MM.1S (cell line): ENCODE results near the gene CEP128.

ENCODE experiments used
- DNase-seq: peaks from one replicate; pipeline ENCODE4 v3.0.0-alpha.2; 2015
- H2AFZ ChIP-seq: fragments of 300-600 bp; sonication (generic); 2 replicates; pipeline ENCODE4 v1.6.0; 2016; ENCODE audit warnings: antibody characterized with exemption, low read length
- H3F3A ChIP-seq: fragments of 300-600 bp; sonication (generic); 2 replicates; pipeline ENCODE4 v1.6.1; 2016; ENCODE audit warnings: mild to moderate bottlenecking, antibody characterized with exemption, low read length, moderate library complexity, mixed read lengths; ENCODE audit not compliant: insufficient read depth
- H3K27ac ChIP-seq: fragments of 300-600 bp; sonication (generic); 2 replicates; pipeline ENCODE4 v1.5.1; 2016; ENCODE audit warnings: mild to moderate bottlenecking, low read length
- H3K27me3 ChIP-seq: fragments of 300-600 bp; sonication (generic); replicated peaks from 2 replicates; pipeline ENCODE4 v1.6.0; 2016; ENCODE audit warnings: low read length; ENCODE audit not compliant: insufficient read depth
- H3K36me3 ChIP-seq: fragments of 300-600 bp; sonication (generic); replicated peaks from 2 replicates; pipeline ENCODE4 v1.6.1; 2016; ENCODE audit warnings: mild to moderate bottlenecking, low read length, mixed read lengths; ENCODE audit not compliant: insufficient read depth
- H3K4me1 ChIP-seq: fragments of 300-600 bp; sonication (generic); 2 replicates; pipeline ENCODE4 v1.6.1; 2016; ENCODE audit warnings: low read length, mixed read lengths
- H3K4me2 ChIP-seq: fragments of 300-600 bp; sonication (generic); 2 replicates; pipeline ENCODE4 v1.6.0; 2016; ENCODE audit warnings: low read depth, low read length
- H3K4me3 ChIP-seq: fragments of 300-600 bp; sonication (generic); 2 replicates; pipeline ENCODE4 v1.5.1; 2016; ENCODE audit warnings: low read length, mixed read lengths
- H3K79me2 ChIP-seq: fragments of 300-600 bp; sonication (generic); 2 replicates; pipeline ENCODE4 v1.6.1; 2016; ENCODE audit warnings: mixed run types, low read length, mixed read lengths
- H3K9ac ChIP-seq: fragments of 300-600 bp; sonication (generic); 2 replicates; pipeline ENCODE4 v1.6.1; 2016; ENCODE audit warnings: low read length, mixed read lengths
- H3K9me2 ChIP-seq: fragments of 300-600 bp; sonication (generic); replicated peaks from 2 replicates; pipeline ENCODE4 v1.6.1; 2016; ENCODE audit warnings: mild to moderate bottlenecking, low read length, mixed read lengths; ENCODE audit not compliant: insufficient read depth
- H3K9me3 ChIP-seq: fragments of 300-600 bp; sonication (generic); replicated peaks from 2 replicates; pipeline ENCODE4 v1.6.1; 2016; ENCODE audit warnings: mild to moderate bottlenecking, low read length, mixed read lengths; ENCODE audit not compliant: insufficient read depth
- H4K20me1 ChIP-seq: fragments of 300-600 bp; sonication (generic); 2 replicates; pipeline ENCODE4 v1.6.1; 2016; ENCODE audit warnings: mild to moderate bottlenecking, low read length, moderate library complexity, mixed read lengths; ENCODE audit not compliant: insufficient read depth
- CTCF ChIP-seq: fragments of 300-600 bp; sonication (generic); IDR thresholded peaks from 2 replicates; pipeline ENCODE4 v1.5.1; 2016; ENCODE audit warnings: antibody characterized with exemption, low read length, mixed read lengths
- EZH2 ChIP-seq: fragments of 300-600 bp; sonication (generic); optimal IDR thresholded peaks from 2 replicates; pipeline ENCODE3; 2017; ENCODE audit warnings: low read depth, mild to moderate bottlenecking, antibody characterized with exemption, low read length, mixed read lengths
- EZH2phosphoT487 ChIP-seq: fragments of 300-600 bp; sonication (generic); IDR thresholded peaks from 2 replicates; pipeline ENCODE4 v1.6.1; 2018; ENCODE audit warnings: antibody characterized with exemption, low read length

CEP128 gene

GRCh38 chr14:80620434-80620833 lies 321.1 kb downstream of the CEP128 start:
- TF ChIP-seq CTCF = no peak
- TF ChIP-seq EZH2 = no peak
- TF ChIP-seq EZH2phosphoT487 = no peak
- H3K4me3 ChIP-seq = no peak overlapping the region

GRCh38 chr14:80618751-80619329 lies 322.7 kb downstream of the CEP128 start:
- no peak overlapping the region for H3K27ac ChIP-seq
- no peaks in the 10 kb centered on the region for H3K36me3 ChIP-seq
- no peaks in the 10 kb centered on the region for H3K27me3 ChIP-seq
- no peak for TF ChIP-seq EZH2phosphoT487
- TF ChIP-seq CTCF = no peak
- TF ChIP-seq EZH2 = no peak
- H3K9me3 ChIP-seq = no peaks in the 10 kb centered on the region
- no peaks in the 10 kb centered on the region for H4K20me1 ChIP-seq
- H3K79me2 ChIP-seq = no peaks in the 10 kb centered on the region
- no peak overlapping the region for H3K4me3 ChIP-seq
- H3K9me2 ChIP-seq = no peaks in the 10 kb centered on the region
- H3K4me1 ChIP-seq = no peaks in the 10 kb centered on the region
- no peak overlapping the region for H3K9ac ChIP-seq
- H3K4me2 ChIP-seq = no peak overlapping the region
- H3F3A ChIP-seq = no peaks in the 10 kb centered on the region
- no peak for DNase-seq
- H2AFZ ChIP-seq = no peak overlapping the region

More at GRCh38 chr14:80620434-80620833, 321.1 kb downstream of the CEP128 start:
- Histone ChIP-seq H3F3A (no peaks in the 10 kb centered on the region), H4K20me1 (no peaks in the 10 kb centered on the region), H3K4me2 (no peak overlapping the region), H3K79me2 (no peaks in the 10 kb centered on the region), H3K27ac (no peak overlapping the region), H3K9ac (no peak overlapping the region), H3K27me3 (no peaks in the 10 kb centered on the region), H3K36me3 (no peaks in the 10 kb centered on the region), H3K4me1 (no peaks in the 10 kb centered on the region), H3K9me2 (no peaks in the 10 kb centered on the region), H2AFZ (no peak overlapping the region), H3K9me3 (no peaks in the 10 kb centered on the region)
- DNase-seq = no peak

- DNase-seq = no peak
Observed at GRCh38 chr14:80615831-80616230, 325.7 kb downstream of the CEP128 start.

More at GRCh38 chr14:80615831-80616230, 325.7 kb downstream of the CEP128 start:
- H3K27ac ChIP-seq = no peak overlapping the region
- no peak for TF ChIP-seq EZH2
- TF ChIP-seq EZH2phosphoT487 = no peak
- no peak for TF ChIP-seq CTCF
- no peaks in the 10 kb centered on the region for H3K27me3 ChIP-seq
- no peaks in the 10 kb centered on the region for H3K36me3 ChIP-seq
- no peak overlapping the region for H3K4me2 ChIP-seq
- H4K20me1 ChIP-seq = no peaks in the 10 kb centered on the region
- no peaks in the 10 kb centered on the region for H3K79me2 ChIP-seq
- H3K9me3 ChIP-seq = no peaks in the 10 kb centered on the region
- no peak overlapping the region for H3K9ac ChIP-seq
- no peaks in the 10 kb centered on the region for H3F3A ChIP-seq
- no peak overlapping the region for H3K4me3 ChIP-seq
- H3K4me1 ChIP-seq = no peaks in the 10 kb centered on the region
- no peak overlapping the region for H2AFZ ChIP-seq
- no peaks in the 10 kb centered on the region for H3K9me2 ChIP-seq
